T-helper 22 cell (primary cell): ENCODE data around the gene RASAL2.
"Not testable (repeated sequence)": the region's sequence is repeated elsewhere in the genome, so short reads cannot be mapped to it uniquely, and the experiment has no call there.

Experiments used
- DNase-seq: peaks from one replicate; pipeline ENCODE4 v3.0.0-alpha.2; 2020; ENCODE audit warnings: low read depth

Gene RASAL2

GRCh38 chr1:178493301-178493741 lies 399.4 kb downstream of the RASAL2 start:
- no peak for DNase-seq

DNA sequence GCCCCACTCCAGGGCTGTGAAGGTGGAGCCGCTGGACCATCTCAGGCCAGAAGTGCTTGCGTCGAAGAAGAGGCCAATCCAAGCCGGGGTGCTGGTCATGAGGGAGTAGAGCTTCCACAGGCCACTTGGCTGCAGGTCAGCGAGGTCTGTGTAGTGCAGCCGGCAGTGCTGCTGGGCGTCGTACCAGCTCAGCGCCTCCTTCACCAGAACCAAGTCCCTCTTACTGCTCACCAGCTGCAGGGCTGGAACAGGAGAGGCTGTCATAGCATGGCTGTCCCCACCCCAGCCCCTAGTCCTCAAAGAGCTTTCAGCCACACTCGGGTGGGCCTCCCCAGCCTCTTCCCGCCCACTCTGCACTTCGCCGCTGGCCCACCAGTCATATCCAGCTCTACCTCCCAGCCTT lies 400.7 kb downstream of the RASAL2 start:
- DNase-seq, result no peak

GRCh38 chr1:178495158-178495557 lies 401.3 kb downstream of the RASAL2 start:
- no peak for DNase-seq

GRCh38 chr1:178495741-178496409 lies 402.0 kb downstream of the RASAL2 start:
- DNase-seq, result no peak

- DNase-seq, result no peak
Measured at GRCh38 chr1:178496410-178497135, 402.7 kb downstream of the RASAL2 start, which contains the start of gene CLEC20A. Gene CLEC20A (minus strand): TSS chr1:178496964. CDS start chr1:178496939, 25 bp downstream.

GRCh38 chr1:178497903-178498478 lies 404.1 kb downstream of the RASAL2 start:
- no peak for DNase-seq

GRCh38 chr1:178498896-178499675 lies 405.2 kb downstream of the RASAL2 start:
- DNase-seq, result no peak

GRCh38 chr1:178500091-178500770 lies 406.3 kb downstream of the RASAL2 start:
- no peak for DNase-seq

DNA sequence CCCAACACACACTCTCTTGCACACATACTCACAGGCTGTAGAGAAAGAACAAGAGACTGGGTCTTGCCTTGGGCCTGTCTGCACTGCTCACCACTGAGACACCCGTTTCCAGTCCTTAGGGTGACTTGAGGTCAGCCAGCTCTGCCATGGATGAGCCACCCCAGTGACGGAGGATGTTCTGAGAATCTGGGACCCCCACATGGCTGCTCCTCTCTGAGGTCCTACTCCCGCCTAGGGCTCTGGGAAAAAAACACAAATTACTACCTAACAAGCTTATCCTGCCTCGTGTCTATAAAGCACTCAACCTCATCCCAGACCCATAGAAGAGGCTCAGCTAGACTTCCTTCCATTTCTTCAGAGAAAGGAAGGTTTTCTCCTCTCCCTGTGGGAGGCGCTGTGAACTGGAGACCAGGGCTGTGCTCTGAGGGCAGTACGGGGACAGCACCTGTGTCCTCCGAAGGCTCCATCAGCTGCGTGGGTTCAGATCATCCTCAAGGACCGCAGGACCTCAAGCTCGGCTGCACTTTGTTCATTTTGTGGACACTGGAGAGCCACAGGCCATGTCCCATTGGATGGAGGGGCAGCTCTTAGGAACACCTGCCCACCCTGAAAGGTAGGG lies 407.1 kb downstream of the RASAL2 start:
- no peak for DNase-seq

- no peak for DNase-seq
Measured at GRCh38 chr1:178501705-178502329, 407.9 kb downstream of the RASAL2 start.

GRCh38 chr1:178502330-178502714 lies 408.4 kb downstream of the RASAL2 start:
- DNase-seq, result no peak

DNA sequence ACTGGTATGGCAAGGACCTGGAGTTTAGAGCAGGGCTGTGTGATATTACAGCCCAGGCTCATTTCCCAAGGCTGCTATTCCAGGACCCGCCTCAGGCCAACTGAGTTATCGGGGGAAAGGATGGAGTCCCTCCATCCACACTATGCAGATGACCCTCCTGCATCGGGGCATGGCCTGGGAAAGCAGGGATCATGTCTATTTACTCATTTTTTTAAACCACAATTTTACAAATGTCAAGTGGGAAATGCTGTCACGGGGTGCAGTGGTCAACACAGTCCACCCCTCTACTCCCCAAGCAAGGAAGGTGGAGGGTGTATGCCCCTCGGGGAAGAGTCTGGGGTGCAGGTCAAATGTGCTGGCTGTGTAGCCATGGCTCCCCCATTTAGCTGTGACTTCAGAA lies 409.0 kb downstream of the RASAL2 start:
- no peak for DNase-seq

DNA sequence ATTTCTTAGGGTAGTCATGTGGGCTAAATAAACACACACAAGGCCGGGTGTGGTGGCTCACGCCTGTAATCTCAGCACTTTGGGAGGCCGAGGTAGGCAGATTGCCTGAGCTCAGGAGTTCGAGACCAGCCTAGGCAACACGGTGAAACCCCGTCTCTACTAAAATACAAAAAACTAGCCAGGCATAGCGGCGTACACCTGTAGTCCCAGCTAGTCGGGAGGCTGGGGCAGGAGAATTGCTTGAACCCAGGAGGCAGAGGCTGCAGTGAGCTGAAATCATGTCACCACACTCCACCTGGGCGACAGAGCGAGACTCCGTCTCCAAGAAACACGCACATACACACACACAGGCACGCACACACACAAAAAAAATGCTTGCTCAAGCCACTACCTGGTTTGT lies 409.4 kb downstream of the RASAL2 start:
- DNase-seq, result not testable (repeated sequence)

DNA sequence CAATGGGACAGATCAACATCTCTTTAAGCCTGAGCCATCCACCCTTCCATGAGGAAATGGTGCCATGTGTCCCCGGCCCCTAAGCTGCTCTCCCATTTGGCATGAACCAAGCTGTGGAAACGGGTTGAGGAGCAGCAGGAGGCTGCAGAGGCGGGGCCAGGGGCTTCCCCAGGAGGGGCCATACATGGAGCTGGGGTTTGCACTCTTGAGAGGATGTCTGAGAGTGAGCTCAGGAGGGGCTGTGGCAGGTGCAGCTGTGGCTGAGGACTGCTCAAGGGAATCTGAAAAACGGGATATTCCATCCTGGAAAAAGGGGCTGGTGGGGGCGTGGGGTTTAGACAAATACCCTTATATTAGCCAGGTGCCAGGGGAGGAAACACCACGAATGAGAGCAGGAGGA lies 409.9 kb downstream of the RASAL2 start:
- no peak for DNase-seq

DNA sequence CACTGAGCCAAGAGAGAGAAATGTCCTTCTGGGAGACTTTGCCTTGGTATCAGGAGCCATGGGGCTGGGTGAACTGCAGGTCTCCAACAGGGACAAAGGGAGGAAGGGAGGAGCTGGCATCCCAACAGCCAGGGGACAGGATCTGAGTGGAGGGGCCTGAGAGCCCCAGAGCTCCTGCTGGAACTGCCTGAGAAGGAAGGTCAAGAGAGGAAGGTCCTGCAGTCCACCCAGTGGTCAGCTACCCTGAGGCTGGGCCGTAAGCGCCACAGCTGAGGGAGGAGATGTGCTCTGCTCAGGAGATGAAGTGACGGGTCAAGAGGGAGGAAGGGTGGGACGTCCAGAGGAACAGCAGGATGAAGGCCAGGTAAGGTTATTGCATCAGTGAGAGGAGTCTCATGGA lies 410.4 kb downstream of the RASAL2 start:
- no peak for DNase-seq

GRCh38 chr1:178506177-178506576 lies 412.3 kb downstream of the RASAL2 start:
- no peak for DNase-seq

DNA sequence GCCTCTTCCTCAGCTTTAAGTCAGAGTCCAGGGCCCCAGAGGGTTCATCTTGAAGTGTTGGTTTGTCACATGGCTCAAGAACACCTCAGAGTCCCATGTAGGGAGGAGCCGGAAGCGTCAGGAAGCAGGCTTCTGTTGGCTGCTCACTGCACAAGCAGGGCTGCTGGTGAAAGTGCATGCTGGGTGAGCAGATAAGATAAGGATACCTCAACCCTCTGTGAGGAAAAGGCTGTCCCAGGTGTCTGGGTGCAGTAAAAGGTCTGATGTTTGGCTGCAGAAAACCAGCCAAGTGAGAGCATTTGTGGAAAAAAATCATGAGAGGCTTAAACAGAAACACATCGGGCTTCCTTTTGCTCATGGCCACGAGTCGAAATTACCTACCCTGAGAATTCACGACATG lies 412.8 kb downstream of the RASAL2 start:
- DNase-seq, result no peak

- no peak for DNase-seq
Measured at GRCh38 chr1:178509414-178510007, 415.6 kb downstream of the RASAL2 start.

- DNase-seq, result no peak
Measured at GRCh38 chr1:178510155-178510554, 416.3 kb downstream of the RASAL2 start.

- DNase-seq, result no peak
Measured at GRCh38 chr1:178512566-178513277, 418.8 kb downstream of the RASAL2 start, which contains the start of gene TEX35. Gene TEX35 (plus strand): TSS chr1:178513109. CDS start chr1:178513189, 80 bp downstream.
